HL-60 (cell line): ENCODE data around the gene FRMPD2.

ENCODE experiments used
- DNase-seq, 2 experiments: peaks; one replicate each; pipeline ENCODE4 v3.0.0-alpha.2; 2010 to 2020; ENCODE audit warnings: low read depth in 1 of 2, low spot score in 1 of 2
- H3K27ac ChIP-seq: fragments of 250-450 bp; sonication (Bioruptor Pico); replicated peaks from 2 replicates; pipeline ENCODE4 v1.5.1; 2020; ENCODE audit warnings: mild to moderate bottlenecking, moderate library complexity
- H3K27me3 ChIP-seq: fragments of 250-450 bp; sonication (Bioruptor Pico); 2 replicates; pipeline ENCODE4 v1.5.1; 2021; ENCODE audit warnings: mild to moderate bottlenecking, moderate library complexity; ENCODE audit not compliant: insufficient read depth, poor library complexity, severe bottlenecking
- H3K4me3 ChIP-seq: replicated peaks from 2 replicates; pipeline ENCODE4 v1.5.1; 2011; ENCODE audit warnings: mild to moderate bottlenecking, control low read depth, low read length; ENCODE audit not compliant: insufficient read depth
- GABPA ChIP-seq: IDR thresholded peaks from 2 replicates; pipeline ENCODE4 v1.6.1; 2012; ENCODE audit warnings: low read depth
- POLR2AphosphoS5 ChIP-seq: IDR thresholded peaks from 2 replicates; pipeline ENCODE4 v1.6.1; 2012; ENCODE audit warnings: low read depth
- SPI1 ChIP-seq: IDR thresholded peaks from 2 replicates; pipeline ENCODE4 v1.6.1; 2012; ENCODE audit warnings: low read depth, mild to moderate bottlenecking, borderline replicate concordance
- TF ChIP-seq, protein P1 (sequence below): IDR thresholded peaks from 2 replicates; pipeline ENCODE4 v1.6.1; 2012; ENCODE audit warnings: low read depth; ENCODE audit not compliant: insufficient replicate concordance
- TF ChIP-seq, protein P2 (sequence below): IDR thresholded peaks from one replicate; pipeline ENCODE4 v1.5.1; 2011; ENCODE audit warnings: low read length, control low read depth, inconsistent platforms; ENCODE audit not compliant: insufficient read depth

FRMPD2 gene

DNA sequence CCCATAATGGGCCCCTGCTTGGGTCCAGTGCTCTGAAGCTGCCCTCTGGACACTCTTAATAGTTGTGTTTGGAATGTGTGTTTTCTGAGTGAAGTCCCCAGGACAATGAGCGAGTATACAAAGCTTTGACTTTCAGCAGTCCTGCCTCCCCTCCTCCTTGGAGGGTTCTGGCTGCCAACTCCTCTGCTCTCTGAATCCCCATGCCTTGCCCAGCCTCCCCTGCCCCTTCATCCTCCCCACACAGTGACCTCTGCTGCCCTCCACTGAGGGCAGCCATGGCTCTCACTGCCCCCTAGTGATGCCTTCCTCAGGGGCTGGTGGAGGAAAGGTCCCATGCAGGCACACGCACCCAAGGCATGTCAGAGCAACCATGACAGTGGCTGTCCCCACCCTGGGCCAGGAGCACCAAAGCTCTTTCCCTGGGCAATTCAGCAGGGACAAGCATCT lies 40.9 kb downstream of the FRMPD2 start:
- Histone ChIP-seq H3K4me3 (no peak overlapping the region), H3K27me3 (peaks cover 6% of the 10 kb centered on the region), H3K27ac (no peak overlapping the region)
- no peak for TF ChIP-seq SPI1
- TF ChIP-seq, protein P1, sequence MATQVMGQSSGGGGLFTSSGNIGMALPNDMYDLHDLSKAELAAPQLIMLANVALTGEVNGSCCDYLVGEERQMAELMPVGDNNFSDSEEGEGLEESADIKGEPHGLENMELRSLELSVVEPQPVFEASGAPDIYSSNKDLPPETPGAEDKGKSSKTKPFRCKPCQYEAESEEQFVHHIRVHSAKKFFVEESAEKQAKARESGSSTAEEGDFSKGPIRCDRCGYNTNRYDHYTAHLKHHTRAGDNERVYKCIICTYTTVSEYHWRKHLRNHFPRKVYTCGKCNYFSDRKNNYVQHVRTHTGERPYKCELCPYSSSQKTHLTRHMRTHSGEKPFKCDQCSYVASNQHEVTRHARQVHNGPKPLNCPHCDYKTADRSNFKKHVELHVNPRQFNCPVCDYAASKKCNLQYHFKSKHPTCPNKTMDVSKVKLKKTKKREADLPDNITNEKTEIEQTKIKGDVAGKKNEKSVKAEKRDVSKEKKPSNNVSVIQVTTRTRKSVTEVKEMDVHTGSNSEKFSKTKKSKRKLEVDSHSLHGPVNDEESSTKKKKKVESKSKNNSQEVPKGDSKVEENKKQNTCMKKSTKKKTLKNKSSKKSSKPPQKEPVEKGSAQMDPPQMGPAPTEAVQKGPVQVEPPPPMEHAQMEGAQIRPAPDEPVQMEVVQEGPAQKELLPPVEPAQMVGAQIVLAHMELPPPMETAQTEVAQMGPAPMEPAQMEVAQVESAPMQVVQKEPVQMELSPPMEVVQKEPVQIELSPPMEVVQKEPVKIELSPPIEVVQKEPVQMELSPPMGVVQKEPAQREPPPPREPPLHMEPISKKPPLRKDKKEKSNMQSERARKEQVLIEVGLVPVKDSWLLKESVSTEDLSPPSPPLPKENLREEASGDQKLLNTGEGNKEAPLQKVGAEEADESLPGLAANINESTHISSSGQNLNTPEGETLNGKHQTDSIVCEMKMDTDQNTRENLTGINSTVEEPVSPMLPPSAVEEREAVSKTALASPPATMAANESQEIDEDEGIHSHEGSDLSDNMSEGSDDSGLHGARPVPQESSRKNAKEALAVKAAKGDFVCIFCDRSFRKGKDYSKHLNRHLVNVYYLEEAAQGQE: no peak
- TF ChIP-seq GABPA: no peak
- TF ChIP-seq POLR2AphosphoS5: no peak
- TF ChIP-seq, protein P2, sequence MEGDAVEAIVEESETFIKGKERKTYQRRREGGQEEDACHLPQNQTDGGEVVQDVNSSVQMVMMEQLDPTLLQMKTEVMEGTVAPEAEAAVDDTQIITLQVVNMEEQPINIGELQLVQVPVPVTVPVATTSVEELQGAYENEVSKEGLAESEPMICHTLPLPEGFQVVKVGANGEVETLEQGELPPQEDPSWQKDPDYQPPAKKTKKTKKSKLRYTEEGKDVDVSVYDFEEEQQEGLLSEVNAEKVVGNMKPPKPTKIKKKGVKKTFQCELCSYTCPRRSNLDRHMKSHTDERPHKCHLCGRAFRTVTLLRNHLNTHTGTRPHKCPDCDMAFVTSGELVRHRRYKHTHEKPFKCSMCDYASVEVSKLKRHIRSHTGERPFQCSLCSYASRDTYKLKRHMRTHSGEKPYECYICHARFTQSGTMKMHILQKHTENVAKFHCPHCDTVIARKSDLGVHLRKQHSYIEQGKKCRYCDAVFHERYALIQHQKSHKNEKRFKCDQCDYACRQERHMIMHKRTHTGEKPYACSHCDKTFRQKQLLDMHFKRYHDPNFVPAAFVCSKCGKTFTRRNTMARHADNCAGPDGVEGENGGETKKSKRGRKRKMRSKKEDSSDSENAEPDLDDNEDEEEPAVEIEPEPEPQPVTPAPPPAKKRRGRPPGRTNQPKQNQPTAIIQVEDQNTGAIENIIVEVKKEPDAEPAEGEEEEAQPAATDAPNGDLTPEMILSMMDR: no peak
- DNase-seq: no peak

DNA sequence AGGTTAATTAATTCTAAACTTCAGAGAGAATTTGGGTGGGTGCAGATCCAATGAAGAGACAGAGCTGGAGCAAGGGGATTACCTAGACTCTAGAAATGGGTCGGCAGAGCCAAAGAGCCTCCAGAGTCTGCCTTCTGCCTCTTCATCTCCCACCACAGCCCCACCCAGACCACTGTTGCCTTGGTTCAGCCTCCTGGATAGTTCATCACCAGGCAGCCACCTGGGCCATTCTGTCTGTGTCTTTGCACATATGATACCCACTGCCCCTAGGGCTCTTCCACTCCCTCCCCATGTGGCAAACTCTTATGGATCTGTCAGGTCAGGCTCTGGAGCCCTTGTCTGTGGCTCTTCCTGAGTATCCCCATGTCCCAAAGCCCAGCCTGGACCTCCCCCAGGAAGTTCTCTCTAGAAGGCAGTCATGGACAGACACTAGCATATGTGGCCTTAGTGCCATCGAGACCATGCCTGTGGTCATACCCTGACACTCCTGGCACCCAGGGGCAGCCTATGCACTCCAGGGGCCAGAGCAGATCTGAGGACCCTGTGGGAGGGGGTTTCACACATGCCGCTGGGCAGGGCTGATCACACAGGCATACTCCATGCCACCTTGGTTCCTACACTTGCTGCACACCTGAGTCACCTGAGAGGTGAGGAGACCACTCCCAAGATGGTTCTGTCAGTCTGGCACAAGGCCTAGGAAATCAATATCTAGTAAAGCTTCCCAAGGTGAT lies 41.6 kb downstream of the FRMPD2 start:
- no peak overlapping the region for H3K27ac ChIP-seq
- TF ChIP-seq GABPA (no peak), POLR2AphosphoS5 (no peak), SPI1 (no peak)
- TF ChIP-seq, protein P2: no peak
- TF ChIP-seq, protein P1: no peak
- peaks cover 6% of the 10 kb centered on the region for H3K27me3 ChIP-seq
- no peak overlapping the region for H3K4me3 ChIP-seq
- DNase-seq: no peak

DNA sequence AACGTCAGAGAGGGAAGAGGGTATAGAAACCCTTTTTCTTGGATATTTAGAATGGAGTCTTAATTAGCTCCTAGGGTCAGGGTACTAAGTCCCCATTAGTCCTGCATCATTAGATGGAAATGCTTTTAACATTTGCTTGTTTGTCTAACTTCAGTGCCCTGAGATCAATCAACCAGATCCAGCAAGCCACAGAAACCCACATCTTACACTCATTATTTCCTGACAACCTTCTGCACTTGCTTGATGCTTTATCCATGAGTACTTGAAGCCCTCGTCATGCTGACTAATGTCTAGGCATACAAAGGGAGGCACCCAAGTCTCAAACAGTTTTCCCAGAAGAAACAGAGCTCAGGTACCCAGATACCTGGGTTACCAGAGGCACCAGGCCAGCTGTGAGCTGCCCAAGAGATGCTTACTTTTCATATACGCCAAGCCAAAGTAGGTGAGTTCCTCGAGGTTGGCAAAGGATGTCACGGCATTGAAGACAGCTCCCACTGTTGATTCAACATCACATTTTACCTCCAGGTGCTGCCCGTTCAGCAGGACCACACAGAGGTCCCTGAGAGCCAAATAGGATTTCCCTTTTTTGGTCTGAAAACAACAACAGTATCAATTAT lies 42.7 kb downstream of the FRMPD2 start:
- Histone ChIP-seq H3K27ac (no peak overlapping the region), H3K27me3 (peaks cover 9% of the 10 kb centered on the region), H3K4me3 (no peak overlapping the region)
- TF ChIP-seq SPI1 (no peak), POLR2AphosphoS5 (no peak), GABPA (no peak)
- TF ChIP-seq, protein P2: no peak
- TF ChIP-seq, protein P1: no peak
- no peak for DNase-seq
